Smooth muscle cell of the coronary artery (primary cell): ENCODE measurements around the gene MLANA. TPM values are rescaled to one million over a fixed set of nuclear protein-coding genes. Genes with fewer than 3 reads are reported as not detected.

Source experiments
- total RNA-seq: library from RNA; depleted of rRNA; stranded (reverse); fragments of >200 nt; gene quantifications from 2 replicates; pipeline ENCODE4 v1.2.3, GENCODE V29; 2014; ENCODE audit warnings: low replicate concordance

The MLANA gene
- not detected in 2 replicates for total RNA-seq

GRCh38 chr9:5890641-5891040 is at the start of gene MLANA:
Gene MLANA, plus strand, starts transcription at chr9:5890889. Its CDS starts 1,586 bp downstream, at chr9:5892475.

Other genes with a start within 250 kb of the MLANA start
- 9.5 and 11.2 TPM in 2 replicates for gene ERMP1, start 57.8 kb upstream of the MLANA start, total RNA-seq
- gene RANBP6, start 124.7 kb downstream of the MLANA start, total RNA-seq, result 16.1 and 21.0 TPM in 2 replicates